HG03097 (cell line): ENCODE data around the gene TMEFF1.

Experiments used
- ATAC-seq: cut with Tn5 transposase; IDR thresholded peaks from one replicate; pipeline ENCODE4 v1.9.1; 2021; ENCODE audit not compliant: unreplicated experiment, low FRiP score

Gene TMEFF1

DNA sequence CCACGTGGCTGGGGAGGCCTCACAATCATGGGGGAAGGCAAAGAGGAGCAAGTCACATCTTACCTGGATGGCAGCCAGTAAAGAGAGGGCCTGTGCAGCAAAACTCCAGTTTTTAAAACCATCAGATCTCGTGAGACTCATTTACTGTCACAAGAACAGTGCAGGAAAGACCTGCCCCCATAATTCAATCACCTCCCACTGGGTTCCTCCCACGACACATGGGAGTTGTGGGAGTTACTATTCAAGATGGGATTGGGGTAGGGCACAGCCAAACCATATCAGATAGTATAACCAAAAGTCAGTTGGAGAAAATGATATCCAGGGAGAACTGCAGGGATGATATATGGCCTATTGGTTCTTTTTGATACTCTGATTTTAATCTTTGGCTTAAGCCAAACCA is 94.9 kb downstream of the TMEFF1 start:
- ATAC-seq = no peak

DNA sequence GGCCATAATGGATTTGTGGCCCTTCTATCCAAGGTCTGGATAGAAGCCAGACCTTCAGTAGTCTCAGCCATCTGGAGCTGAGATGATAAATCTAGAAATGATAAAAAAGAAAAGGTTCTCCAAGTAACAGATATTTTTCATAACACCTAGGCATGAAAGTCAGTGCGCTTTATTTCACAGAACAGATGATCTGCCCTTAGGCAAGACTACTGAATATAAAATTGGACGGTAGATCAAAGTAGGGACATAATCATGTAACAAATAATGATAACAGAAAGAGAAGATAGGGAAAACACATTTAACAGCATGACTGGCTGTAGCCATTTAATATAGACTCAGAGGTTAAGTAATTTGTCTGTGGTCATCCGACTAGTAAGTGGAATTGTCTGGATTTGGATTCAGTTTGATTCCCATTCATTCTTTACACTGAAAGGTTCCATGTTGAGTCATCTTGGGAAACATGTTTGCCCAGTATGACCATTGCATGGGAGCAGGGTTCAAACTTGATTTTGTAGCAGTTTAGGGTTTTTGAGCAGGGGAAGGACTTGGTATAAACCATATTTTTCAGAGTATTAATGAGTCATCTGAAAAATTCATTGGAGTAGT is 100.8 kb downstream of the TMEFF1 start:
- no peak for ATAC-seq

DNA sequence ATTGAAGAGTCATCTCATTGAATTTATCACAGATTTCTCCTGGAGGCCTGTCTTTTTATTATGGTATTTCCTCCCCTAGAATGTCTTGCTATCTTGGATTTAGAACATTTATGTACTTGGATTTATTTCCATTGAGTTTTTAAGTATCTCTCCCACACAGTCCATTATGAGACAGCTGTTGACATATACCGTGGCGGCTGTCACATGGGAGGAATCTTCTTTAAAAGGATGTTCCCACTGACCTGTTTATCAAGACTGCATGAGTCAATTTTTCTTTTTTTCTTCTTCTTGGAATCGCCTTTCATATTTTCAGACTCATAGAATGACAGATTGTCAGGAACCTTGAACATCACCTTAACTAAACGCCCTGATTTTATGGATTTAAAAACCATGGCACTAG is 102.1 kb downstream of the TMEFF1 start:
- no peak for ATAC-seq

GRCh38 chr9:100575765-100576386 is 102.9 kb downstream of the TMEFF1 start:
- no peak for ATAC-seq

DNA sequence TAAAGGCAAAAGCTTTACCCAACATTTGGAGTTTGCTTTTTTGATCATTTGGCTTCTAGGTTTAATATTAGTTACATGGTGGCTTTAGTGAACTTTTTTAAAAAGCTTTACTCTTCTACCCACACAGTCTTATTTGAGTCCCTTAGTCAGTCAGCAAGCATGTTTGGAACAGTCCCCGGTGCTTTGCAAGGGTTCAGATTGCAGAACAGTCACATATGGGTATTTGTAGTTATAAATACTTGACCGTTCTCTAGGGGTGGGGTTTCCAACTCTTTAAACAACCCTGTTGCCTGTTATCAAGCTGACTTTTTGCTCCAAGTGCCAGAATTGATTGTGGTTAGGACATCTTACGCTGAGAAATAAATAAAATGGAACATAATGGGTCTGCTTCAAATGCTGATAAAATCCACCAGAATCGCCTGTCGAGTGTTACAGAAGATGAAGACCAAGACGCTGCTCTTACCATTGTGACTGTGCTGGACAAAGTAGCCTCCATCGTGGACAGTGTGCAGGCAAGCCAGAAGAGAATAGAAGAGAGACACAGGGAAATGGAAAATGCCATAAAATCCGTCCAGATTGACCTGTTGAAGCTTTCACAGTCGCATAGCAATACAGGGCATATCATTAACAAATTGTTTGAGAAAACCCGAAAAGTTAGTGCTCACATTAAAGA is 105.0 kb downstream of the TMEFF1 start, which contains the start of gene CAVIN4:
CAVIN4 (plus strand) TSS at position 304 of the 673 bp plus-strand sequence; CDS start at position 369, 65 bp downstream.
- ATAC-seq = no peak

DNA sequence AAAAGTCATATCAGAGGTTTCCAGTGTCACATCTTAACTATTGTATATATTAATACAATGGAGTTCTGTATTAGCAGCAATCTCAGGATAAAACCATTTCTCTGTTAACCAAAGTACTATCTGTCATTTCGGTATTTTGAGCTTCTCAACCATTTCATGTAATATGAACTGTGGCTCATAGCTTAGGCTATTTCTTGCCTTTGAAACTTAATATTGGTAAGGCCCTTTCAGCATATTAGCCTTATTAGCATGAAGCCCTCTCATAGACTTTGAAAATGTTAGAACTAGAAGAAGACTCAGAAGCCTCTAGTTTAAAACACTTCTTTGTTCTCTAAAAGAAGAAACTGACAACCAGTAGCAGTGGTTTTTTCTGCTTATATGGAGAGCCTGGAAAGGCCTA is 105.7 kb downstream of the TMEFF1 start:
- no peak for ATAC-seq

DNA sequence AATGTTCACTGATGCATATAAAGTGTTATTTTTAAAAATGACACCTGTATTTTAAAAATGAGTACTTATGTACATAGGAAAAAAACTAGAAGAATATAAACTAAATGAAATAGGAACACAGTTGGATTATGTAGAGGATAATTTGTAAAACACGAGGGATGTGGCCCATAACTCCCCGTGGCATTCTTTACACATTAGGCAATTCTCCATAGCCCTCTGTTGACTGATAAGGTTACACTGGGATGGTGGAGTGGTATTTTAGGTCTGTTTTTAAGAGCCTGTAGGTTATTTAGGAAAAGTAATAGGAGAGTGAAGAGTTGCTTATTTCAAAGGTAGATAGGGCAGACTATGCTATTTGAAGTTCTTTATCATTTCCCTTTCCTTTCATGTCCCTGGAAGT is 106.7 kb downstream of the TMEFF1 start:
- no peak for ATAC-seq

GRCh38 chr9:100580257-100580656 is 107.3 kb downstream of the TMEFF1 start:
- ATAC-seq = no peak

DNA sequence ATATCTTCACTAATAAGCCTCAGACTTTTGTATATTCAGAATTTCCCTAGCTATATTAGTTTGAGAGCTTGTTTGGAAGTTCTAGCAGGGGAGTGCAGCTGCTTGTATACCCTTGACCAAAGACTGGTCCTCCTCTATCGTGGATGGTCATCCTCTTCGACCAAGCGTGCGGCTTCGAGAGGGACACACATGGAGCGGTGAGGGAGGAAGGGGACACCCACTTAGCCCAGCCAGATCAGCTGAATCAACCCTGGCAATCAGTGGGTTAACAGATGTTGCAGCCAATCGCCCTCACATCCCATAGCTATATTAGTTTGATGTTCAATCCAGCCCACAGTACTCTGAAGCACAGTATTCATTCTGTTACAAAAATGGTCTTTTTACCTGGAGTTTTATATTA is 108.1 kb downstream of the TMEFF1 start:
- no peak for ATAC-seq

- ATAC-seq = no peak
Measured at GRCh38 chr9:100581661-100582060, 108.7 kb downstream of the TMEFF1 start.

- ATAC-seq = no peak
Measured at GRCh38 chr9:100583014-100583802, 110.3 kb downstream of the TMEFF1 start.

GRCh38 chr9:100584951-100585350 is 112.0 kb downstream of the TMEFF1 start:
- no peak for ATAC-seq

- ATAC-seq = no peak
Measured at GRCh38 chr9:100586093-100586492, 113.1 kb downstream of the TMEFF1 start.

- ATAC-seq = no peak
Measured at GRCh38 chr9:100587375-100587774, 114.4 kb downstream of the TMEFF1 start.

GRCh38 chr9:100589582-100589981 is 116.6 kb downstream of the TMEFF1 start:
- no peak for ATAC-seq

GRCh38 chr9:100590481-100590880 is 117.5 kb downstream of the TMEFF1 start:
- ATAC-seq = no peak

- ATAC-seq = no peak
Measured at GRCh38 chr9:100591139-100591538, 118.2 kb downstream of the TMEFF1 start.

- ATAC-seq = no peak
Measured at GRCh38 chr9:100591639-100592412, 118.9 kb downstream of the TMEFF1 start.

DNA sequence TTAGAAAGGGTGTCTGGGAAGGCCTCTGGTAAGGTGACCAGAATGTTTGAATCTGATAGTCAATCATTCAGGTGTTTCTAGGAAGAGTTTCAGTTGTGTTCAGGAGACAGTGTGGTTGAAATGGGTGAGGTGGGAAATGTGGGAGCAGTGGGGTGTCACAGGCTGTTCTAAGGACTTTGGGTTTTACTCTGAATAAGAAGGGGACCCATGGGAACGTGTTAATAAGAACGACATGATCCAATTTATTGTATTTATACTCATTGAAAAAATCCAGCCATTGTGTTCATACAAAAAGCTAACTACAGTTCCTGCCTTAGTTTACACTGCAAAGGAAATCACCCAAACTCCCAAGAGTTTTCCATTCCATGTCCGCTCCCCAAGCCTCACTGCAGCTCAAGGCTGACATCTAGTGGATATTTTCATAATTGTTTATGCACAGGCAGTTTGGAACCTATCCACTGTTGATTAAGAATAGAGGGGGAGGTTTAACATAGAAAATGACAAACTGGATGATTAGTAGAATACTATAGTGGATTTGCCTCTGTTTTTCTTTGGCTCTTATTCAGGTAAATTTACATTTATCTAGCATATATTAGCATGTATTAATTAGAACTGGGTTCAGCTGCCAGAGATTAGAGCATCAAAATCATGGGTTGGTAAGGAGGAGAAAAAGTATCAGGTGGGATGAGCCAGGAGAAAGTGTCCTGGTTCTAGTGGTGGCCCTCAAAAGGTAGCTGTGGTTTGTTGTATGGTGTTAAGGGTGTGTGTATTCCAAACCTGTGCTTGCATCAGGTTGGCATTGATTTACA is 122.6 kb downstream of the TMEFF1 start:
- no peak for ATAC-seq

GRCh38 chr9:100597236-100597635 is 124.3 kb downstream of the TMEFF1 start:
- ATAC-seq = no peak
